ENCODE measurements around the gene OR10A3. TPM values are rescaled to one million over a fixed set of nuclear protein-coding genes. Genes with fewer than 3 reads are reported as not detected.

OR10A3 gene
- total RNA-seq, 1 experiment from 2014 or later: not detected

GRCh38 chr11:7964873-7965272, 23.4 kb upstream of the OR10A3 start:
- CTCF ChIA-PET: no interaction called here
- intact Hi-C loops (cut with micrococcal nuclease): no loop called here
- Histone ChIP-seq H3K36me3 (ENCODE audit: control insufficient read depth in 1 of 2, insufficient read depth in 2 of 2, low read length in 2 of 2) (no peaks in the 10 kb centered on the region), H3K4me2 (ENCODE audit: low read length) (no peak overlapping the region), H3K9me2 (ENCODE audit: insufficient read depth) (no peaks in the 10 kb centered on the region), H3K4me3 (replicated peaks in 1 of 2; ENCODE audit: low read depth in 1 of 2, low read length in 2 of 2) (no peak overlapping the region), H3K9ac (ENCODE audit: low read length) (no peak overlapping the region), H3K9me3 (ENCODE audit: control insufficient read depth in 1 of 2, insufficient read depth in 1 of 2, low read depth in 1 of 2, low read length in 2 of 2) (no peaks in the 10 kb centered on the region), H3K27ac (ENCODE audit: low read depth, low read length) (no peak overlapping the region), H3K4me1 (ENCODE audit: control insufficient read depth in 1 of 2, insufficient read depth in 2 of 2, low read length in 2 of 2) (no peaks in the 10 kb centered on the region), H2AFZ (ENCODE audit: low read depth, low read length, poor library complexity, severe bottlenecking) (no peak overlapping the region), H3K79me2 (ENCODE audit: insufficient read depth, low read length) (no peaks in the 10 kb centered on the region), H4K20me1 (ENCODE audit: insufficient read depth) (no peaks in the 10 kb centered on the region), H3K27me3 (ENCODE audit: insufficient read depth, low read length) (peaks cover 40% of the 10 kb centered on the region)
- ATAC-seq (no peak), DNase-seq (ENCODE audit: low read depth, low spot score) (no peak)
- no TSS peak for BruUV-seq (replicated peaks)
- POLR2A ChIA-PET: no interaction called here
- RAD21 ChIA-PET (ENCODE audit: low non-redundant PET in 1 of 2, low total read pairs in 2 of 2, uncharacterized antibody in 2 of 2, unreplicated experiment in 2 of 2): no interaction called here
- TF ChIP-seq SIN3A (IDR thresholded peaks at IDR 0.05; ENCODE audit: low read depth) (no peak), SRF (IDR thresholded peaks at IDR 0.05; ENCODE audit: low read depth) (no peak), EZH2 (IDR thresholded peaks at IDR 0.05) (no peak)

GRCh38 chr11:7964261-7964660, 22.8 kb upstream of the OR10A3 start:
- Histone ChIP-seq H3K9me3 (ENCODE audit: control insufficient read depth in 1 of 2, insufficient read depth in 1 of 2, low read depth in 1 of 2, low read length in 2 of 2) (no peaks in the 10 kb centered on the region), H3K9me2 (ENCODE audit: insufficient read depth) (no peaks in the 10 kb centered on the region), H3K4me1 (ENCODE audit: control insufficient read depth in 1 of 2, insufficient read depth in 2 of 2, low read length in 2 of 2) (no peaks in the 10 kb centered on the region), H3K79me2 (ENCODE audit: insufficient read depth, low read length) (no peaks in the 10 kb centered on the region), H3K36me3 (ENCODE audit: control insufficient read depth in 1 of 2, insufficient read depth in 2 of 2, low read length in 2 of 2) (no peaks in the 10 kb centered on the region), H3K27ac (ENCODE audit: low read depth, low read length) (no peak overlapping the region), H3K4me3 (replicated peaks in 1 of 2; ENCODE audit: low read depth in 1 of 2, low read length in 2 of 2) (no peak overlapping the region), H4K20me1 (ENCODE audit: insufficient read depth) (no peaks in the 10 kb centered on the region), H3K27me3 (ENCODE audit: insufficient read depth, low read length) (peaks cover 43% of the 10 kb centered on the region), H2AFZ (ENCODE audit: low read depth, low read length, poor library complexity, severe bottlenecking) (no peak overlapping the region), H3K4me2 (ENCODE audit: low read length) (no peak overlapping the region), H3K9ac (ENCODE audit: low read length) (no peak overlapping the region)
- no TSS peak for BruUV-seq (replicated peaks)
- DNase-seq (ENCODE audit: low read depth, low spot score) (no peak), ATAC-seq (no peak)
- ChIA-PET RAD21 (ENCODE audit: low non-redundant PET in 1 of 2, low total read pairs in 2 of 2, uncharacterized antibody in 2 of 2, unreplicated experiment in 2 of 2) (no interaction called here), CTCF (no interaction called here), POLR2A (no interaction called here)
- TF ChIP-seq SRF (IDR thresholded peaks at IDR 0.05; ENCODE audit: low read depth) (no peak), EGR1 (IDR thresholded peaks at IDR 0.05; ENCODE audit: low read depth) (no peak), SIN3A (IDR thresholded peaks at IDR 0.05; ENCODE audit: low read depth) (no peak), SP1 (IDR thresholded peaks at IDR 0.05; ENCODE audit: low read depth) (no peak), CTCF (IDR thresholded peaks at IDR 0.05 in 2 of 3, conservative IDR thresholded peaks at IDR 0.05 in 1 of 3; ENCODE audit: borderline replicate concordance in 1 of 3, insufficient read depth in 1 of 3, low read depth in 2 of 3, low read length in 2 of 3) (no peak), MAX (IDR thresholded peaks at IDR 0.05) (no peak), YY1 (IDR thresholded peaks at IDR 0.05; ENCODE audit: extremely low read depth, insufficient replicate concordance, low read depth, low read length) (no peak), ELF1 (IDR thresholded peaks at IDR 0.05; ENCODE audit: borderline replicate concordance, low read depth) (no peak), ZNF274 (IDR thresholded peaks at IDR 0.05; ENCODE audit: low read depth, low read length) (no peak), POLR2A (IDR thresholded peaks at IDR 0.05; ENCODE audit: borderline replicate concordance, extremely low read depth, insufficient read depth, insufficient read length) (no peak), RAD21 (IDR thresholded peaks at IDR 0.05; ENCODE audit: low read depth) (no peak), FOSL1 (IDR thresholded peaks at IDR 0.05; ENCODE audit: low read depth) (no peak), ZFX (IDR thresholded peaks at IDR 0.05) (no peak), TCF7L2 (IDR thresholded peaks at IDR 0.05; ENCODE audit: borderline replicate concordance, extremely low read depth, insufficient read depth, insufficient read length) (no peak)
- TF ChIP-seq, protein P1, sequence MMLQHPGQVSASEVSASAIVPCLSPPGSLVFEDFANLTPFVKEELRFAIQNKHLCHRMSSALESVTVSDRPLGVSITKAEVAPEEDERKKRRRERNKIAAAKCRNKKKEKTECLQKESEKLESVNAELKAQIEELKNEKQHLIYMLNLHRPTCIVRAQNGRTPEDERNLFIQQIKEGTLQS (IDR thresholded peaks at IDR 0.05): no peak
- intact Hi-C loops (cut with micrococcal nuclease): no loop called here
